Retina (tissue), 1 donor: Measurements from ENCODE around the gene CNIH3.
"Not testable (repeated sequence)": the region's sequence is repeated elsewhere in the genome, so short reads cannot be mapped to it uniquely, and the experiment has no call there.

Experiments used
- DNase-seq: peaks from one replicate; pipeline ENCODE4 v3.0.0-alpha.2; 2016

Gene CNIH3

DNA sequence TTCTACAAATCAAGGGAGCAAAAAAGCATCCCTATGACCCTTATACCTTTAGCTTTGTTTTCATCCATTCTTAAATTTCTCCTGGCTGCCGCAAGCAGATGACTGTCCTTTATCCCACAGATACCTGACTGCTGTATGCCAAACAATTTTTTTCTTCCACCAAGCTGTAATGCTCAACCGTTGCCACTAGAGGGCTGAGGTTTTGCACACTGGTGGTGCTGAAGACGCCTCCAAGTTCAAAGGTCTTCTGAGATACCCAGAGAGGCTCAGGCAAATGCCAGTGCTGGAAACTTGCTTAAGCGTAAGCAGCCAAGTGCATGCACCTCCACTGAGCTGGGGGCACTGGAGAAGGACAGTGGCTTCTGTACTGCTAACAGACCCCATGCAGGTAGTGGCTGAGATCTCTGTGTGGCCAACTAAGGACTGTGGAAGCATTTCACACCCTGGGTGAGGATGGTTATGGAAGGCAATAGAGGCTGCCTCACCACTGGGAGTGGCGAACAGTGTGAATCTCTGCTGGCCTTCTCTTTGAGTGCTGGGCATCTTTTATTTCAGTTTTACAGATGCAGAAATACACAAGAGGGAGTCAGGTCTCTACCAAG lies 28.5 kb downstream of the CNIH3 start:
- DNase-seq, result peak; percentile 65

DNA sequence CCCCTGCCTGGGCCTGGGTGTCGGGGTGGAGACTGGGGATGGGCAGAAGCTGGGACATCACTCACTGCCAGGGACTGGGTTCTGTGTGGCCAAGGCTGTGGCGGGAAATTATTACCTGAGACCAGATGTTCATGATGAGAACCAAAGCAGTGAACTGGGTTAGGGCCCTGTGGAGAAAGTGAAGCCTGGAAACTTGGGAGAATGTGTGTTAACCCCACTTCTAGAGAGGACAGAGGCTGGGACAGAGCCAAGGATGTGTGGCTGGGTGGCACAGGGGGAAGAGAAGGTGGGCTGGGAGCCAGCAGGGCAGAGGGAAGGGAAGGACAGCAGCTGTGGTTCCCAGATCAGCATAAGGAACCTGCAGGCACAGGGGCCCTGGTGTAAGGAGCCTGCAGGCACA lies 31.3 kb downstream of the CNIH3 start:
- no peak for DNase-seq

DNA sequence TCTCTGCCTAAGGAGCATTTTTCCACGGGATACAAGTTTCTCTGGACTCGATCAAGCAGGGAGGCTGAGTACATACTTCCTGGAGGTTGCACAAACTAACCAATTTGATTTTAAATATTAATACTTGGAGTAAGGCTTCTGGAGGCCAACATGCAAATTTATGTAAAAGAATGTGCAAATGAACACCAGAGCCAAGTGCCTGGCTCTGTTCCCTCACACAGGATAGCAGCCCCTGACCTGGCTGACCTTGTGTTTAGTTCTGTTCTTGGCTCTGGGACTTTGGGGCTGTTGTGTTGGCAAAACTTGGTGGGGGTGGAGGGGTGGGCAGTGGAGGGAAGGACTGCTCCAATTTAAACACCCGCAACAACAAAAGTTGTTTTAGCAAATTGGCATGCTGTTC lies 34.2 kb downstream of the CNIH3 start:
- DNase-seq, result no peak

DNA sequence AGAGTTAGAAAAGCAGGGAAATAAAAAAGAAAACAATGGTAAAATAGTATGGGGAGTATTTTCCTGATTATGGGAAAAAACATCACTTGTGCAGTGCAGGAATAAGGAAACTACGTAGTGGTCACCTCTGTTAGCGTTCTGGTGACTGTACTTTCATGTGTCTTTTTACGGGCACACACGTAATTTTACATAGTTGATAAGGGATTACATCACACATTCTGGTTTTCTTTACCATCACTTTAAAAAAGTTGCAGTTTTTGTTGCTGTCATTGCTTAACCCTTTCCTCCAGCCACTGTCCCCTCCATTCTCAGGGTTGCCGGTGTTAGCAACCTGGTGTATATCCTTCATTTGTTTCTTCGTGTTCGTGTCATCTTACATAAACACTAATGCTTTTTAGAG lies 35.1 kb downstream of the CNIH3 start:
- DNase-seq, result no peak

- no peak for DNase-seq
Measured at GRCh38 chr1:224656392-224656791, 40.3 kb downstream of the CNIH3 start.

- no peak for DNase-seq
Measured at GRCh38 chr1:224660074-224660473, 44.0 kb downstream of the CNIH3 start.

DNA sequence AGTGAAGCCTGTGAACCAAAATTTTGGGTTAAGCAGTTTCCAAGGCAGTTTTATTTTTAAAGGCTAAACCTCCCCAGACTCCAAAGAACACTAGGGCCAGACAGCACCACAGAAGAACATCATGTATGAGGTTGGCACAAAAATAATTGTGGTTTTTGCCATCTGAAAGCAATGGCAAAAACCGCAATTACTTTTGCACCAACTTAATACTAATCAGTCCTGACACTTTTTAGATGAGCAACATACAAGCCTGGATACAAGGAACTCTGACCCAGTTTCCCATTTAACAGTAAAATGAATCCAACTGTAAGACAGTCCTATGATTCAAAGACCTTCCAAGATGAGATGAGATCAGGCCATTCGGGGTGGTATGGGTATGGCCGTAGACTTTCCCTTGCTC lies 46.8 kb downstream of the CNIH3 start:
- no peak for DNase-seq

GRCh38 chr1:224665016-224665415 lies 48.9 kb downstream of the CNIH3 start:
- no peak for DNase-seq

DNA sequence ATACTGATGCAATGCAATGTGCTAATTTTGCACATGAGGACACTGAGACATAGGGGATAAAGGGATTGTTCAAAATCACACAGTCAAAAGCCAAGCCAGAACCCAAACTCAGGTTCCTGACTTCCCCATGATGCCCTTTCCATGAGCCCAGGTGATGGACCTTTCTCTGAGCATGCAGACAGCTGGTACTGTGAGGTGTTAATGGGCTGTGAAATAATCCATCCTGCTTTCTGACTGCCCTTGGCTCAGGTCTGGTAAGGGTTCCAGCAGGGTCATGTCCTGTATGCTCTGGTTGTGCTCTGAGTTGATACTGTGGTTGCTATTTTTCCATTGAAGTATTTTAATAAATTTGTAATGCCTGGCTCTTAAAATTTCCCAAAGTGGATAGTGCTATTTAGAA lies 50.0 kb downstream of the CNIH3 start:
- no peak for DNase-seq

- DNase-seq, result no peak
Measured at GRCh38 chr1:224666913-224667312, 50.8 kb downstream of the CNIH3 start.

GRCh38 chr1:224668984-224669383 lies 52.9 kb downstream of the CNIH3 start:
- no peak for DNase-seq

DNA sequence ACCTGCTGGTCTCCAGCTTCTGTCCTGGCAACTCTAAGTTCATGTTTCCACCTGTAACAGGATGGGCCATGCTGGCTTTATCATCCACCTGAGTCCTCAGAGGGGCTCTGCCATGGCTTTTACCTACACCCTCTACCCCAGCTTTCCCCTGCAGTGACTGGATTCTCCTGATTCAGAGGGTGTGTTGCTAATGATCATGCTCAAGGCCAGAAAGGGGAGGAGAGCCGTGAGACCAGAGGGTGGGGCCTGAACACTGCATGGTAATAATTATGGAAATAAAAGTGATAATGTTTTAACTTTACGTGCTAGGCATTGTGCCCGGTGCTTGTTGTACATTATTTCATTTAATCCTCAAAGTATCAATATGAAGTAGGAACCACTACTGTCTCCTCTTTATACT lies 53.3 kb downstream of the CNIH3 start:
- no peak for DNase-seq

DNA sequence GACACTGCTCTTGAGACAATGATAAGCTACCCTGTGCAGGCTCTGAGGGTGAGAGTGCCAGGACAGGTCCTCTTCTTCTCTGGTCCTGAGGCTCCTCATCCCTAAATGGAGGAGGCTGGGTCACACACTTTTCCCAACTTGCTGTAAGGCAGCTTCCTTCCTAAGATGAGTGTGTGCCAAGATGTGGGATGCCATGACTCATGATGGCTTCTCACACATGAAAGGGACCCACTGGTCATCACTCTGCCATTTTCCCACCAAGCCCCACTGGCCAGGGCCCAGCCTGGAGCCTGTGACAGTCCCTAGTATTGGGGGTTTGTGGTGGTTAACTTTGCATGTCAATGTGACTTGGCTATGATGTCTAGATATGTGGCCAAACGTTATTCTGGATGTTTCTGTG lies 54.4 kb downstream of the CNIH3 start:
- no peak for DNase-seq

DNA sequence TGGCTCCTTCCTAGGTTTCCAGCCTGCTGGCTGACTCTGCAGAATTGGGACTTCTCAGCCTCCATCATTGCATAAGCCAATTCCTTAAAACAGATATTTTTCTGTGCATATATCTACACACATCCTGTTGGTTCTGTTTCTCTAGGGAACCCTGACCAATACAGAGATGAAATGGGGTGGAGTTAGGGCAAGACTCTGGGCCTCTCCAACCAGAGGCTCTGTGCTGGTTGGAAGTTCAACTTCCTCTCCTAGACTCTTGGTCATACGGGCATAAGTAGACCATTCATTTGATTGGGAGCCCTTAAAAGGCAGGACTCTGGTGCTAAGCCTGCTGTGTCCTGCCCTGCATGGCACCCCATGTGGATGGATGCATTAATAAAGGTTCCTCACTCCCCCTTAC lies 55.0 kb downstream of the CNIH3 start:
- DNase-seq, result no peak

- DNase-seq, result no peak
Measured at GRCh38 chr1:224673141-224673540, 57.0 kb downstream of the CNIH3 start.

- no peak for DNase-seq
Measured at GRCh38 chr1:224675590-224675989, 59.5 kb downstream of the CNIH3 start.

DNA sequence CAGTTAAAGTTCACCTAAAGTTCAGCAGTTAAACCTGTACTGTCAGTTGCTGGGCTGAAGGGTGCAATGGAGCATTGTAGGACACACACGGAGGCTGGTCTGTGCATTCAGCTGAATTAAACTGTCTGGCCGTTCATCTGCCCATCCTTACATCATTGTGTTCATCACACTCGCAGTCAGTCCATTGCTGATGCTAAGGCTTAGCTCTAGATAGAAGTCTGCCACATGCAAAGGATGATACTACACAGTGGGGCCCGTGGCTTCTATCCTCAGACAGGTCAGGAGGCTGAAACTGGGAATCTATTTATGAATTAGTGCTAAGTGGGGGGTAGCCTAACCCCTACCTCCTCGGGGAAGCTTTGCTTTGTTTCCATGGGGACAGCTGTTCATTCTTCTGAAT lies 60.4 kb downstream of the CNIH3 start:
- no peak for DNase-seq

DNA sequence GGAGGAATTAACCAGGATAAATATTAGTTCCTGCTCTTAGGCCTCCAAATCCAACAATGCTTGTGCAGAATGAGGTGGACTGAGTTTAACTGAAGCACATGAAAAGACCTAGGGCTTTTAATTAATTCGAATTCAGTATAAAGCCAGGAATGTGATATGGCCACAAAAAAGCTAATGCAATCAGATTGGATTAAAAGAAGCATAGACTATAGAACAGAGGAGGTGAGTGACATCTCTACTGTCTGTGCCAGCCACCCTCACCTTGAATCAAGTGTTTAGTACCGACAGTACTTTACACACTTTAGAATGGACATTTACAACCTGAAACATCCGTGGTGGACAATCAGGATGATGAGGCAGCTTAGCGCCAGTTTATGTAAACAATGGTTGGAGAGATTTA lies 62.1 kb downstream of the CNIH3 start:
- DNase-seq, result no peak

GRCh38 chr1:224679606-224680005 lies 63.5 kb downstream of the CNIH3 start:
- no peak for DNase-seq

DNA sequence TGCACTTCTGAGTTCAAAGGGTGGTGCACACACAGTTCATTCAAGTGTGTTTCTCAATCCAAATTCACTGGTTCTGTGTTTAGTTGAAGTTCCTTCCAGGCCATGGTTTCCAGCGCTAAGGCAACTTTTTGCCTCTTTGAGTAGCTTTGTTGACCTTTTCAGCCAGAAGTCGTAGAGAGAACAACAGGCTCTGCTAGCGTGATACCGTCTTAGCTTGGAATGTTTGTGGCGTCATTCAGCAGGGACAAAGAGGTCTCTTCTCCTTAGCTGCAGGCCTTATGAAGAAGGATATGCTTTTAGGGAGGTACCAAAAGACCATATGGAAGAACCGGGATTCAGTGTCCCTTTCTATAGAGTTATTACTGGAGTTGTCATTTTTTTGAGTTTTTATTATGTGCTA lies 65.7 kb downstream of the CNIH3 start:
- no peak for DNase-seq

DNA sequence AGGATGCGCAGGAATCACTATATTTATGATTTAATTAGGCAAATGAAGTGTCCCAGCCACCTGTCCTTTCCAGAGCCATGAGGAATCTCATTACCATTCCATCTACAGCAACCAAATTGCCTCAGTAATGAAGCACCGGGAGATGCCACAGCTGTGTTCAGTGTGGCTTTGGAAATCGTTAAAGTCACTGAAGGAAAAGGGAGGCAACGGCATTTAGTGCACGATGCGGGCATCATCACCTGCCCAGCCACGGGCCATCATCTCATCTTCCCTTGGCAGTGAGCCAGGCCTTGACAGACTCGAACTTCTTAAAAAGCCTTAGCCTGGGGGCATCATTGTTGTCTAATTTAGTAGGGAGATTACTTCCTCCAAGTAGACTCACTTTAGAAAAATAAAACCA lies 67.8 kb downstream of the CNIH3 start:
- DNase-seq, result peak; percentile 52

DNA sequence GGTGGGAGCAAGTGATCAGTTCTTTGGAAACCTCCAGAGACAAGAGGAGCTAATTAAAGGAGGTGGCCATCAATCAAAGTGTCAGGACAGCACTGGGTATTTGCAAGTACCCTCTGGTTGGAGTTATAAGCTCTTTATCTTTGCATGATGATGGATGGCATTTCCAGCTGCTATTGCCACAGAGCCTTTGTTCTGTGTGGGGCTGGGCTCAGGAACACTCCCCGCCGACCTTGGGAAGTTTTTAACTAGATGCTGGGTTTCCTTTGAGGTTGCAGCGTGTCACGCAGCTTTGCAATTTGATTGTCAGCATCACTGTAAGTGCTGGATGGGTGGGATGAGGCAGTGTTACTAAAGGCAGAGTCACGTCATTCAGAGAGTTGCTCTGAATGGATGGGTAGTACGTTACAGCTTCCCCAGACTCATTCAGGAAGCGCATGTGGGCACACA lies 68.9 kb downstream of the CNIH3 start:
- DNase-seq, result no peak

GRCh38 chr1:224686140-224686539 lies 70.0 kb downstream of the CNIH3 start:
- not testable (repeated sequence) for DNase-seq

DNA sequence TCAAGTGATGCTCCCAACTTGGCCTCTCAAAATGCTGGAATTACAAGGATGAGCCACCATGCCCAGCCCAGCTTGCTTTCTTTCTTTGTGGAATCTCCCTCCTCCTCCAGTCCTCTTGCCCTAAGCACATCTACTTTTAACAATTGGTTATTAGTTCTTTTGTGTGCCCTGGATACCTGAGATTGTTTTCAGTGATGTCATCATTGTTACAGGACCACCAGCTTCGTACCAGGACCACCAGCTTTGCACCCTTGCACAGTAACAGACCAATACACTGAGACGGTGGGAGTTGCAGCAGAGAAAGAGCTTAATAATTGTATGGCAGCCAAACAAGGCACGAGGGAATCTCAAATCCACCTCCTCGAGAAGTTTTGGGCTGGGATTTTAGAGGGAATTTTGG lies 71.3 kb downstream of the CNIH3 start:
- DNase-seq, result no peak

DNA sequence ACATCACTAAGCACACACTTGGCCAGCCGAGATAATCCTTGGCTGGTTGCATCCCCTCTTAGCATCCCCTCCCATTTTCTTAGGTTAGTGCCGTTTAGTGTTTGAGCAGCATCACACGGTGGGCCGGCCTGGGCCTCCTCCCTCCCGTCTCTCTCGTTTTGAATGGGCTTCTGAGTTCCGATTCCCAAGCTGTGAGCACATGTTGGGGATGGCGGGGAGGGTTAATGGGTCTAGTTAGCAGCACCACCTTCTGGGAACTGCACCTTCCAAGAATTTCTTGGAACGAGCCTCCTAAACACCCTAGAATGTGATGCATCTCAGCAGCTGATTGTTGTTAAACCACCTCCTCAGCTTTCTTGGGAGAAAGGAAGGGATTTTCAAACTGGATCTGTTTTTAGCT lies 73.3 kb downstream of the CNIH3 start:
- no peak for DNase-seq

DNA sequence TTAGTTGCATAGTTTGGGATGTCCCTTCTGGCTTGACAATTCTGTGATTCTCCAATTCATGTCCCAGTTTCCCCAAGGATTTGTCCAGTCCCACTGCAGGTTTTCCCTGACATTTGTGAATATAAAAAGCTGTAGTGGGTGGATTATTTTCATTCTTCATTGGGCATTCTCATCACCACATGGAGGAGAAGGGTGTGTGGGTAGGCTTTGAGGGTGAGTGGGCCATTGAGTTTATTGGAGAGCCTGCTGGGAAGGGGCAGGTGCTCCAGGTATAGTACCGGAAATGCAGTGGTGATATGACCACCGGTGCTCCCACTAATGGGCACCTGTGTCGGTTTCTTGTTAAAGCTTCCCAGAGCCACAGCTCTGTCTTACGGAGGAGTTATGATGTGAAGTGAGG lies 74.5 kb downstream of the CNIH3 start:
- DNase-seq, result no peak
